G401.6 (cell line): ENCODE data around the gene LECT2.

Source experiments
- FAIRE-seq: peaks from 2 replicates; lab custom pipeline; 2012; peaks lifted over from hg19 to GRCh38; lab: Jason Lieb, UNC

LECT2 gene

DNA sequence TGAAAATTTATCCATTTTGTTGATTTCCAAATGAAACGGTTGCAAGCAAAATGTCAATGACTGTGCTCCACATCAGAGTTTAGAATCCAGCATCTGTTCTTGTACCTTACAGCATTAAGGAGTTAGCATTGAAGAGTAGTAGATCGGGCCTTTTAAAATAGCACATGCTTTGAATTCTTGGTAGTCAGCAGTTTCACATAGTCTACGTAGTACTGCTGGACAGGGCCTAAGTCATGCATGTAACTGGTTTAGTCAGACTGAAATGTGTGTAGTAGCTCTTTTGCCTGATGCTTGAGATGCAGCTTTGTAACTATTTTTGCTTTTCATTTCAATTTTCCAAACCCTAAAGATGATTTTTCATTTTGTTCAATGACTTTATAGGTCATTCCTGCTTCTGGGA is 19.8 kb downstream of the LECT2 start:
- no peak for FAIRE-seq

GRCh38 chr5:135930949-135931295 is 23.9 kb downstream of the LECT2 start:
- no peak for FAIRE-seq

GRCh38 chr5:135930029-135930948 is 24.5 kb downstream of the LECT2 start:
- FAIRE-seq = no peak

DNA sequence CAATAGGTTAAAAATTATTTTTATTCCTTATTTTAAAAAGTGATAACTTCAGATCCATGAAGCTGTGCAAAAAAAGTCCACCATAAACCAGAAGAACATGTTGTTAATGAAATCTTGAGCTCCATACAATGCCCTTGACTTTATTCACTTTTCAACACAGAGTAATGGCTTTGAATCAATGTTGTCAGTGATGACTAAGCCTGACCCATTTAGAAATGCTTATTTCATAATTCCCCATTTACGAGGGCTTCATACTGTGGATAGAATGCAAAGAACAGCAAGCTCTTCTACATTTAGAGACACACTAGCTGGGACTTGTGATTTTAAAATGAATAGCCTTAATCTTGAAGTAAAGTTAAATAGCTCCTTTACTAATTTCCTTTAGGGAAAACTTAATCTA is 33.4 kb downstream of the LECT2 start:
- FAIRE-seq = no peak

DNA sequence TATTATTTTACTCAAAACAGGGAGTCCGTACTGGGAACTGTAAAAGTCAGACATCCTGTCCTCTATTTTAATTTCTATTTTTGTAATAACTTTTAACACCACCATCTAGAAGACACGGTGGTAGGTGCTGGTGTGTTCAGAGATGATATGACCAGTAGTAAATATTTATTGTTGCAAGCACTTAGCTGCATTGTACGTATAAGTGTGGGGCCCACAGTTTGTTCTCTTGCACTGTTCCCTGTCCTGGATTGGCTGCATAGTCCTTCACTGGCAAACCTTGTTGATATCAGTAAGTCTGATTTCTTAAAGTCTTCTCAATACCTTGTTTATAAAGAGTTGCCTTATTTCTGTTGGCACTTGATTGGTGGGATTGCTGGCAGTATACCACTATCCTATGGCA is 34.6 kb downstream of the LECT2 start:
- FAIRE-seq = no peak

DNA sequence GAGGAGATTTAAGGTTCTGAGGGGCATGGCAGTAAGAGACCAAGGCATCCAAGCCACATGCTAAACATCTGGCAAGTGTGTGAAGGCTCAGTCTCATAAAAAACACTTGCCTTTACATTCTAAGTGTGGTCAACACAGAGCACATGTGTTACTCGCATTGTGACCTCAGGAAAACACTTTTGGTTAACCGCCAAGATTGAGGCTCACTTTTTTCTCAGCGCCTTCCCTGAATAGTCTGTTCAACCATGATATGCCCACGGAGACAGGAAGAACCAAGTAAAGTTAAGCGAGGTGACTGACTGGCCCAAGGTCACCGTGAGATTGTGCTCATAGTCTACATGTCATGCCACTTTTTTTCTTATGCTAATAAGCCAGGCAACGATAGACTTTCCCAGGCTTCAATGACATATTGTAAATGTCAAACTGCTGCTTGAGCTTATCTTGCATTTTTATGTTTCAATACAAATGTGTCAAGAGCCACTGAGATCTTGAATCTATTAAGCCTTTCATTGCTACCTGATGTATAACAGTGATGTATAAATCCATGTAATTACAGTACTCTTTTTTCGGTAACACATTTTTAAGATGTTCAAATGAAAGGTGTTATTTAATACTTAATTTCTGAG is 38.0 kb downstream of the LECT2 start:
- FAIRE-seq = no peak

- no peak for FAIRE-seq
Measured at GRCh38 chr5:135915466-135916001, 39.2 kb downstream of the LECT2 start.

- FAIRE-seq = no peak
Measured at GRCh38 chr5:135913713-135914626, 40.8 kb downstream of the LECT2 start.

- FAIRE-seq = no peak
Measured at GRCh38 chr5:135905144-135905543, 49.6 kb downstream of the LECT2 start.

DNA sequence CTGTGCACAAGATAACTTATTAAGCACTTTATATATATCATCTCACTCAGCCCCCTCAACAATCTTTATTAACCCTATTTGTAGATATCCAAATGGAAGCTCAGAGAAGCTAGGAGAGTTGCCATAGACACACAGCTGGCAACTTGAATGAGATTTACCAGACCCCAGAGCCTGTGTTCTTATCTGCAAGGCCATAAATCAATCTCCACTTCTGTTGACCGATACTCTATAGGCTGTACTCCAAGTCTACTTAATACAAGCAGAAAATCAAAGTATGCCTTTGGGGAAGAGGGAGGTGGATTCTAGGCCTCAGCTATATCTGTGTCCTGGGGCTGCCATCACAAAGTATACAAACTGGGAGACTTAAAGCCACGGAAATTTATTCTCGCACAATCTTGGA is 53.1 kb downstream of the LECT2 start:
- no peak for FAIRE-seq

GRCh38 chr5:135900276-135900675 is 54.5 kb downstream of the LECT2 start:
- FAIRE-seq = no peak

GRCh38 chr5:135898651-135899050 is 56.1 kb downstream of the LECT2 start:
- no peak for FAIRE-seq
